HepG2 (cell line): ENCODE results near the gene NELFB. TPM values are rescaled to one million over a fixed set of nuclear protein-coding genes. Genes with fewer than 3 reads are reported as not detected.

ENCODE experiments used
- ARID2 ChIP-seq: sonication (generic); formaldehyde crosslinking; IDR thresholded peaks from 2 replicates; pipeline ENCODE4 v1.8.1; 2022; ENCODE audit warnings: mild to moderate bottlenecking, missing genetic modification reagents, borderline replicate concordance
- ARNTL ChIP-seq: sonication (generic); formaldehyde crosslinking; IDR thresholded peaks from 2 replicates; pipeline ENCODE4 v1.4.0; 2020; ENCODE audit warnings: mild to moderate bottlenecking, missing genetic modification reagents
- EHMT2 ChIP-seq: fragments of 200-600 bp; sonication (generic); IDR thresholded peaks from 2 replicates; pipeline ENCODE4 v1.7.0; 2017; ENCODE audit warnings: antibody characterized with exemption, low read depth, low read length, borderline replicate concordance
- HMG20A ChIP-seq: IDR thresholded peaks from 2 replicates; pipeline ENCODE4 v1.6.1; 2016; ENCODE audit warnings: borderline replicate concordance
- HNF4A ChIP-seq: sonication (generic); formaldehyde crosslinking; IDR thresholded peaks from 2 replicates; pipeline ENCODE4 v1.4.0; 2020; ENCODE audit warnings: missing genetic modification reagents
- KAT2B ChIP-seq: fragments of 150-350 bp; IDR thresholded peaks from 2 replicates; pipeline ENCODE4 v1.6.1; 2014; ENCODE audit warnings: low read depth, low read length, borderline replicate concordance
- KDM6A ChIP-seq: IDR thresholded peaks from 2 replicates; pipeline ENCODE4 v1.6.1; 2016; ENCODE audit warnings: low read depth
- MED1 ChIP-seq: sonication (generic); formaldehyde crosslinking; IDR thresholded peaks from 2 replicates; pipeline ENCODE4 v1.4.0; 2020; ENCODE audit warnings: missing genetic modification reagents
- MEF2D ChIP-seq: sonication (generic); formaldehyde crosslinking; IDR thresholded peaks from 2 replicates; pipeline ENCODE4 v1.5.1; 2020; ENCODE audit warnings: mild to moderate bottlenecking, missing genetic modification reagents
- MIER2 ChIP-seq: IDR thresholded peaks from 2 replicates; pipeline ENCODE4 v1.6.1; 2016; ENCODE audit warnings: missing biosample characterization, missing genetic modification reagents
- MXD4 ChIP-seq: IDR thresholded peaks from 2 replicates; pipeline ENCODE4 v1.6.1; 2016; ENCODE audit warnings: mild to moderate bottlenecking, missing biosample characterization, missing genetic modification reagents
- PHB2 ChIP-seq: fragments of 450-650 bp; IDR thresholded peaks from 2 replicates; pipeline ENCODE4 v1.6.1; 2018; ENCODE audit not compliant: partially characterized antibody
- RCOR2 ChIP-seq: IDR thresholded peaks from 2 replicates; pipeline ENCODE4 v1.6.1; 2016; ENCODE audit warnings: missing biosample characterization, missing genetic modification reagents
- RFX1 ChIP-seq: fragments of 450-650 bp; IDR thresholded peaks from 2 replicates; pipeline ENCODE4 v1.6.1; 2017
- SMARCE1 ChIP-seq: fragments of 450-650 bp; IDR thresholded peaks from 2 replicates; pipeline ENCODE4 v1.6.1; 2017; ENCODE audit warnings: borderline replicate concordance
- SOX6 ChIP-seq, 2 experiments: fragments of 450-650 bp in 1 of 2; sonication (generic) in 1 of 2; formaldehyde crosslinking in 1 of 2; IDR thresholded peaks; 2 replicates each; pipeline versions ENCODE4 v1.4.0 to v1.6.1; 2017 to 2020; ENCODE audit warnings: antibody characterized with exemption in 1 of 2, mild to moderate bottlenecking in 1 of 2, missing genetic modification reagents in 1 of 2
- ZNF230 ChIP-seq: sonication (generic); formaldehyde crosslinking; IDR thresholded peaks from 2 replicates; pipeline ENCODE4 v1.4.0; 2020; ENCODE audit warnings: mild to moderate bottlenecking, missing genetic modification reagents
- ZNF329 ChIP-seq: sonication (generic); formaldehyde crosslinking; IDR thresholded peaks from 2 replicates; pipeline ENCODE4 v1.9.0; 2021; ENCODE audit warnings: low read depth, mild to moderate bottlenecking, missing genetic modification reagents
- ZNF607 ChIP-seq: sonication (generic); formaldehyde crosslinking; IDR thresholded peaks from 2 replicates; pipeline ENCODE4 v1.5.1; 2020; ENCODE audit warnings: missing genetic modification reagents, mild to moderate bottlenecking, borderline replicate concordance
- ZNF615 ChIP-seq: sonication (generic); formaldehyde crosslinking; IDR thresholded peaks from 2 replicates; pipeline ENCODE4 v1.5.0; 2020; ENCODE audit warnings: mild to moderate bottlenecking, missing genetic modification reagents, borderline replicate concordance
- ZNF737 ChIP-seq: sonication (generic); formaldehyde crosslinking; IDR thresholded peaks from 2 replicates; pipeline ENCODE4 v1.5.0; 2020; ENCODE audit warnings: missing genetic modification reagents, mild to moderate bottlenecking, borderline replicate concordance
- ZNF747 ChIP-seq: sonication (generic); formaldehyde crosslinking; IDR thresholded peaks from 2 replicates; pipeline ENCODE4 v1.8.1; 2023; ENCODE audit warnings: missing genetic modification reagents, mild to moderate bottlenecking, borderline replicate concordance
- ZSCAN22 ChIP-seq: sonication (generic); formaldehyde crosslinking; IDR thresholded peaks from 2 replicates; pipeline ENCODE4 v1.4.0; 2020; ENCODE audit warnings: mild to moderate bottlenecking, missing genetic modification reagents
- polyA plus RNA-seq, 8 experiments: library from polyadenylated mRNA; depleted of rRNA in 3 of 8; stranded (reverse) in 7 of 8; unstranded in 1 of 8; fragments of >200 nt; fragmentation: Illumina TruSeq in 4 of 8; extraction: Trizol in 4 of 8; gene quantifications; 2 replicates each; pipeline versions ENCODE4 v1.2.1 to v1.2.3, GENCODE V29; 2011 to 2016; ENCODE audit warnings: low read depth in 4 of 8, missing spikeins in 1 of 8, mixed read lengths in 1 of 8; ENCODE audit not compliant: insufficient read depth in 1 of 8
- total RNA-seq, 5 experiments: library from RNA; depleted of rRNA; stranded (reverse); fragments of >200 nt; fragmentation: Illumina TruSeq; extraction: Trizol; gene quantifications; 2 replicates each; pipeline ENCODE4 v1.2.3, GENCODE V29; 2016; ENCODE audit warnings: low read depth in 1 of 5
- TF ChIP-seq, protein P1 (sequence below): sonication (generic); formaldehyde crosslinking; IDR thresholded peaks from 2 replicates; pipeline ENCODE4 v1.8.1; 2023; ENCODE audit warnings: missing genetic modification reagents, mild to moderate bottlenecking, borderline replicate concordance
- TF ChIP-seq, protein P2 (sequence below): sonication (generic); formaldehyde crosslinking; IDR thresholded peaks from 2 replicates; pipeline ENCODE4 v1.8.1; 2023; ENCODE audit warnings: missing genetic modification reagents, inconsistent platforms, borderline replicate concordance
- TF ChIP-seq, protein P3 (sequence below), 2 experiments: IDR thresholded peaks; 2 replicates each; pipeline ENCODE4 v1.6.1; 2011 to 2012; ENCODE audit warnings: low read length in 2 of 2, borderline replicate concordance in 1 of 2, low read depth in 1 of 2, mild to moderate bottlenecking in 1 of 2, moderate library complexity in 1 of 2

Gene NELFB
- total and polyA plus RNA-seq, 2 of the 13 experiments (the other 11 are each of a cell fraction or from before 2014, with no cell fraction given), result 26.5 to 45.8 TPM

DNA sequence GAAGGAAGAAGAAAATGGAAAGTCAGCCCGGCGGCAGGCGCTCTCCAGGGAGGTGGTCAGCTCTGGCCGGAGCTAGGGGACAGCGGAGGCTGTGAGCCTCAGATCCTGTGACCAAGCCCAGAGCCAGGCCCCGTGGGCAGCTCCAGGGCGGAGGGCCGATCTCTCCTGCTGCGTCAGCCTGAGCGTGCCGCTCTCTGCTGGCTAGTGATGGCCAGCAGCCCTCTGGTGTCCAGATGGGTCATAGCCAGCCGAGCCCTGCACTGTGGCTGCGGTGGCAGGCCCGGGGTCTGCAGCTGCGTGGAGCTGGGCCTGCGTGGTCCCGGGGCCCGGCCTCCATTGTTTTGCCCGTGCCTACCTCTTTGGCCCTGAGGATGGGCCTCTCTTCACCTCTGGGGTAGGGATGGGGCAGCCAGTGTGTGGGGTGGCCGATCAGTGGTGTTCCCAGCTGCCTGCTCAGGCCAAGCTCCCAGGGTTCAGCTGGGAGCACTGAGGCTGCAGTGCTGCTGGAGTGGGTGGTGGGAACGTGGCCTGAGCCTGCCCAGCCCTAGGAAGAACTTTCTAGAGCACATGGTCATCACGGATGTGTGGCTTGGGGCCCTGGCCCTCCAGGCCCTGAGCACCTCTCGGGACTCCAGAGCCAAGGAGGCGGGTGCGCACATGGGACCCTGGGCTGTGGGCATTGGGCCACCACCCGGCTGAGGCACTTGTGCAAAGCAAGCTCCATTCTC lies 64.0 kb downstream of the NELFB start (continued):
- TF ChIP-seq, protein P1, sequence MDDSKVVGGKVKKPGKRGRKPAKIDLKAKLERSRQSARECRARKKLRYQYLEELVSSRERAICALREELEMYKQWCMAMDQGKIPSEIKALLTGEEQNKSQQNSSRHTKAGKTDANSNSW (CRISPR knock-in tag), result no peak
- TF ChIP-seq, protein P2, sequence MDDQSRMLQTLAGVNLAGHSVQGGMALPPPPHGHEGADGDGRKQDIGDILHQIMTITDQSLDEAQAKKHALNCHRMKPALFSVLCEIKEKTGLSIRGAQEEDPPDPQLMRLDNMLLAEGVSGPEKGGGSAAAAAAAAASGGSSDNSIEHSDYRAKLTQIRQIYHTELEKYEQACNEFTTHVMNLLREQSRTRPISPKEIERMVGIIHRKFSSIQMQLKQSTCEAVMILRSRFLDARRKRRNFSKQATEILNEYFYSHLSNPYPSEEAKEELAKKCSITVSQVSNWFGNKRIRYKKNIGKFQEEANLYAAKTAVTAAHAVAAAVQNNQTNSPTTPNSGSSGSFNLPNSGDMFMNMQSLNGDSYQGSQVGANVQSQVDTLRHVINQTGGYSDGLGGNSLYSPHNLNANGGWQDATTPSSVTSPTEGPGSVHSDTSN (CRISPR knock-in tag), result no peak
- TF ChIP-seq ARID2 (CRISPR knock-in tag) (no peak), ZSCAN22 (CRISPR knock-in tag) (no peak), RCOR2 (CRISPR knock-in tag) (no peak), KAT2B (no peak), ZNF329 (CRISPR knock-in tag) (no peak), MED1 (peak; percentile 17; the same call in 1 of the 2 replicates), ZNF607 (no peak), EHMT2 (no peak), HMG20A (no peak), KDM6A (CRISPR knock-in tag) (no peak), ZNF747 (no peak), ZNF615 (0 out of 2 replicates have a peak, but pooled peaks have one; percentile 29), ZNF737 (CRISPR knock-in tag) (no peak), PHB2 (no peak), SOX6 (IDR thresholded peaks at IDR 0.05) (no peak), SOX6 (CRISPR knock-in tag; IDR thresholded peaks at IDR 0.05) (peak; percentile 40; the same call in 1 of the 2 replicates), RFX1 (no peak), SMARCE1 (no peak), MXD4 (no peak), ZNF230 (CRISPR knock-in tag) (no peak), HNF4A (CRISPR knock-in tag) (no peak), MEF2D (no peak), MIER2 (CRISPR knock-in tag) (no peak), ARNTL (CRISPR knock-in tag) (no peak)
- TF ChIP-seq, protein P3, sequence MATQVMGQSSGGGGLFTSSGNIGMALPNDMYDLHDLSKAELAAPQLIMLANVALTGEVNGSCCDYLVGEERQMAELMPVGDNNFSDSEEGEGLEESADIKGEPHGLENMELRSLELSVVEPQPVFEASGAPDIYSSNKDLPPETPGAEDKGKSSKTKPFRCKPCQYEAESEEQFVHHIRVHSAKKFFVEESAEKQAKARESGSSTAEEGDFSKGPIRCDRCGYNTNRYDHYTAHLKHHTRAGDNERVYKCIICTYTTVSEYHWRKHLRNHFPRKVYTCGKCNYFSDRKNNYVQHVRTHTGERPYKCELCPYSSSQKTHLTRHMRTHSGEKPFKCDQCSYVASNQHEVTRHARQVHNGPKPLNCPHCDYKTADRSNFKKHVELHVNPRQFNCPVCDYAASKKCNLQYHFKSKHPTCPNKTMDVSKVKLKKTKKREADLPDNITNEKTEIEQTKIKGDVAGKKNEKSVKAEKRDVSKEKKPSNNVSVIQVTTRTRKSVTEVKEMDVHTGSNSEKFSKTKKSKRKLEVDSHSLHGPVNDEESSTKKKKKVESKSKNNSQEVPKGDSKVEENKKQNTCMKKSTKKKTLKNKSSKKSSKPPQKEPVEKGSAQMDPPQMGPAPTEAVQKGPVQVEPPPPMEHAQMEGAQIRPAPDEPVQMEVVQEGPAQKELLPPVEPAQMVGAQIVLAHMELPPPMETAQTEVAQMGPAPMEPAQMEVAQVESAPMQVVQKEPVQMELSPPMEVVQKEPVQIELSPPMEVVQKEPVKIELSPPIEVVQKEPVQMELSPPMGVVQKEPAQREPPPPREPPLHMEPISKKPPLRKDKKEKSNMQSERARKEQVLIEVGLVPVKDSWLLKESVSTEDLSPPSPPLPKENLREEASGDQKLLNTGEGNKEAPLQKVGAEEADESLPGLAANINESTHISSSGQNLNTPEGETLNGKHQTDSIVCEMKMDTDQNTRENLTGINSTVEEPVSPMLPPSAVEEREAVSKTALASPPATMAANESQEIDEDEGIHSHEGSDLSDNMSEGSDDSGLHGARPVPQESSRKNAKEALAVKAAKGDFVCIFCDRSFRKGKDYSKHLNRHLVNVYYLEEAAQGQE (IDR thresholded peaks at IDR 0.05; ENCODE audit: borderline replicate concordance in 1 of 2, low read depth in 1 of 2, low read length in 2 of 2), result no peak
